ENCODE results near the gene ZNF780A. TPM values are rescaled to one million over a fixed set of nuclear protein-coding genes. Genes with fewer than 3 reads are reported as not detected.
A peak's percentile ranks its signal among the peaks of the same experiment; 100 is the strongest.
"Not testable (repeated sequence)": the region's sequence is repeated elsewhere in the genome, so short reads cannot be mapped to it uniquely, and the experiment has no call there.

The ZNF780A gene
- total RNA-seq, 2 donors from 2014 or later = 13.2 to 17.9 TPM

GRCh38 chr19:40089462-40089861, 1.3 kb downstream of the ZNF780A start:
- no peak for DNase-seq (ENCODE audit: low spot score)
- intact Hi-C loops (cut with DNase I) = no loop called here

GRCh38 chr19:40088299-40089047, 2.3 kb downstream of the ZNF780A start:
- no peak for DNase-seq (ENCODE audit: low spot score)

GRCh38 chr19:40084948-40085347, 5.8 kb downstream of the ZNF780A start:
- DNase-seq (ENCODE audit: low spot score) = no peak
- intact Hi-C loops (cut with DNase I) = no loop called here

More at GRCh38 chr19:40088299-40089047, 2.3 kb downstream of the ZNF780A start:
- intact Hi-C loops (cut with DNase I) = no loop called here

GRCh38 chr19:40081411-40081810, 9.3 kb downstream of the ZNF780A start:
- intact Hi-C loops (cut with DNase I) = no loop called here
- DNase-seq (ENCODE audit: low spot score) = no peak

GRCh38 chr19:40080289-40080688, 10.5 kb downstream of the ZNF780A start:
- intact Hi-C loops (cut with DNase I) = no loop called here
- DNase-seq (ENCODE audit: low spot score) = no peak

GRCh38 chr19:40078377-40078776, 12.4 kb downstream of the ZNF780A start:
- intact Hi-C loops (cut with DNase I) = no loop called here

GRCh38 chr19:40070058-40070457, 20.7 kb downstream of the ZNF780A start:
- intact Hi-C loops (cut with DNase I) = no loop called here
- no peak for DNase-seq (ENCODE audit: low spot score)

More at GRCh38 chr19:40078377-40078776, 12.4 kb downstream of the ZNF780A start:
- DNase-seq (ENCODE audit: low spot score) = no peak

- no peak for DNase-seq (ENCODE audit: low spot score)
- intact Hi-C loops (cut with DNase I) = no loop called here
Measured at GRCh38 chr19:40059624-40060023, 31.1 kb downstream of the ZNF780A start.

- intact Hi-C loops (cut with DNase I) = no loop called here
- DNase-seq (ENCODE audit: low spot score) = no peak
Measured at GRCh38 chr19:40057166-40057565, 33.6 kb downstream of the ZNF780A start.

- DNase-seq (ENCODE audit: low spot score) = no peak
- intact Hi-C loops (cut with DNase I) = no loop called here
Measured at GRCh38 chr19:40056505-40056904, 34.2 kb downstream of the ZNF780A start.

- peak; percentile 83 for DNase-seq (ENCODE audit: low spot score)
- intact Hi-C loops (cut with DNase I) = no loop called here
Measured at GRCh38 chr19:40055832-40056504, 34.8 kb downstream of the ZNF780A start, which contains the start of gene ZNF780B. Gene ZNF780B, minus strand, starts transcription at chr19:40056231. Its CDS starts 5,899 bp downstream, at chr19:40050332.

- intact Hi-C loops (cut with DNase I) = no loop called here
- DNase-seq (ENCODE audit: low spot score) = no peak
Measured at GRCh38 chr19:40055049-40055448, 35.7 kb downstream of the ZNF780A start.

- DNase-seq (ENCODE audit: low spot score) = no peak
- intact Hi-C loops (cut with DNase I) = no loop called here
Measured at GRCh38 chr19:40054632-40055031, 36.1 kb downstream of the ZNF780A start.

- intact Hi-C loops (cut with DNase I) = no loop called here
- DNase-seq (ENCODE audit: low spot score) = no peak
Measured at GRCh38 chr19:40053491-40053890, 37.3 kb downstream of the ZNF780A start.

- intact Hi-C loops (cut with DNase I); DNase-seq (ENCODE audit: low spot score): not testable (repeated sequence)
Measured at GRCh38 chr19:40041718-40042117, 49.0 kb downstream of the ZNF780A start.

GRCh38 chr19:40038047-40038446, 52.7 kb downstream of the ZNF780A start:
- DNase-seq (ENCODE audit: low spot score); intact Hi-C loops (cut with DNase I): not testable (repeated sequence)

- intact Hi-C loops (cut with DNase I) = no loop called here
- DNase-seq (ENCODE audit: low spot score) = no peak
Measured at GRCh38 chr19:40035996-40036395, 54.7 kb downstream of the ZNF780A start.

- no peak for DNase-seq (ENCODE audit: low spot score)
- intact Hi-C loops (cut with DNase I) = no loop called here
Measured at GRCh38 chr19:40033989-40034560, 56.7 kb downstream of the ZNF780A start.

- intact Hi-C loops (cut with DNase I) = no loop called here
- no peak for DNase-seq (ENCODE audit: low spot score)
Measured at GRCh38 chr19:40026597-40026970, 64.2 kb downstream of the ZNF780A start.

GRCh38 chr19:40025938-40026596, 64.7 kb downstream of the ZNF780A start:
- DNase-seq (ENCODE audit: low spot score) = no peak
- intact Hi-C loops (cut with DNase I) = no loop called here

Measured in posterior vena cava (tissue), 2 donors.